T-helper 2 cell treated with Interferon-gamma antibody and Interleukin-4, amounts not matched to agents 100 ng/mL and 5 ng/mL, for 36 hours (primary cell): ENCODE results near the gene DHDH. TPM values are rescaled to one million over a fixed set of nuclear protein-coding genes. Genes with fewer than 3 reads are reported as not detected.

Source experiments
- intact Hi-C: fragments of 100-400 bp; cut with micrococcal nuclease; formaldehyde crosslinking; loops from one replicate; pipeline ENCODE4 v1.15.1; 2023
- total RNA-seq: library from RNA; stranded (reverse); gene quantifications from 2 replicates; pipeline ENCODE4 v1.2.3, GENCODE V29; 2022

DHDH gene
- total RNA-seq, 1 donor from 2014 or later: 0.52 TPM

DNA sequence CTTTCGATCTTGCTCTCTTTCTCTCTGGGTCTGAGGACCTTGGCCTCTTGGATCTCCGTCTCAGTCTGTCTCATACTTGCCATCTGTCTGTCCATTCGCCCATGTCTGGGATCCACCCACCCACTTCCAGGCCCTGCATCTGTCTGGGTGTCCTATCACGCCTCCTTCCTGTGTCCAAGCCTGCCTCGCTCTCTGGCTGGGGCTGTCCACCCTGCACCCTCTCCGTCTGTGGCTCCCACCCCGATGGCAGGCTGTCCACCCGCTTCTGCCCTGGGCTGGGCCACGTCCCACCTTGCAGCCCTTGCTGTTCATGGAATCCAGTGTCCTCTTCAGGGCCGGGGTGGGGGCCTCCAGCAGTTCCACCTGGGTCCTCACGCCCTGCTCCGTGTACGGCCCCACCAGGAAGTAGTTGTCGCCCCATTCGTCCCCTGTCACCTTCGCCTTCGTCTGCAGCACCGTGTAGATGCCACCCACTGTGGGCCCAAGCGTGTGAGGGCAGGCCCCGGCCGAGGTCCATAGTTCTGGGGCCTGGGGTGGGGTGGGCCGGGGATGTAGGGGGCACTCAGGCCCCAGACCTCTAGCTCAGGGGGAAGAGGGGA, 57.6 kb downstream of the DHDH start:
- intact Hi-C loops: loop anchor here (10.0 kb wide), 2 partner anchors 154 to 484 kb away; partner anchors contain the start of gene FLT3LG

- intact Hi-C loops: loop anchor here (2.0 to 10.0 kb wide), 3 partner anchors 127 to 483 kb away; partner anchors contain the start of genes C19orf73, FLT3LG and PPFIA3
Measured at GRCh38 chr19:48991873-48992580, 58.5 kb downstream of the DHDH start.

DNA sequence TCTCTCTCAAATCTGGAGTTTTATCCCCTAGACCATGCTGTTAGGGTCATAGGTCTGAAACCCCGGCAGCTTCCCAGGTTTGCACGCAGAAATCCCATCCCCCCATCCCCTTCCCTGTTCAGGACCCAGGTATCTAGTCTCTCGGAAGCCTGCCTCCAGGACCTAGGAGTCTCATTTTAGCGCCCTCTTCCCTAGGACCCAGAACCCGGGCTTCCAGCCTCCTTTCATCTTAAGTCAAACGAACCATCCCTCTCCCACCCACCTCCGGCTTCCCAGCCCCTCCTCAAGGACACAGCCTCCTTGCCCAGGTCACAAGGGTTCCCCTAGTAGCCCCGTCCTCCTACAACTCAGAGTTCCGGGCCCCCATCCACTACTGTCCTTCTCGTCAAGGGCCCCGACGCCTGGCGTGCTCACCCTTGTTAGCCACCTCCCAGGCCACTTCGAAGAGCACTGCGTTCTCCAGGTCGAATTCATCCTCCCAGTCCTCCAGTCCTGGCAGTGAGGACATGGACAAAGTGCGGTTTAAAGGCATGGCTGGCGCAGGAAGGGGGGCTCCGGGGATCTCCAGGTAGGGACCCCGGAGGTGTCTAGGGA, 59.2 kb downstream of the DHDH start:
- intact Hi-C loops: loop anchor here (1.0 to 10.0 kb wide), 6 partner anchors 27 to 482 kb away; partner anchors contain the start of genes C19orf73, FLT3LG, FTL and PPFIA3

- intact Hi-C loops: loop anchor here (1.0 to 10.0 kb wide), 6 partner anchors 28 to 481 kb away; partner anchors contain the start of genes C19orf73, FLT3LG, FTL and PPFIA3
Measured at GRCh38 chr19:48993175-48994034, 59.9 kb downstream of the DHDH start, which contains the start of the genes GYS1 and RUVBL2. Gene GYS1 (minus strand): TSS chr19:48993309. CDS start chr19:48993112, 197 bp downstream. Gene RUVBL2 (plus strand): TSS chr19:48993887. CDS start chr19:48993912, 25 bp downstream.

- intact Hi-C loops: loop anchor here (10.0 kb wide), 2 partner anchors 151 to 481 kb away; partner anchors contain the start of gene FLT3LG
Measured at GRCh38 chr19:48994035-48994386, 60.5 kb downstream of the DHDH start.

Other genes starting within 250 kb of the DHDH start
- not detected in 2 replicates for gene FUT2, start 237.7 kb upstream of the DHDH start, total RNA-seq
- gene MAMSTR, start 214.0 kb upstream of the DHDH start, total RNA-seq: 1.00 and 1.1 TPM in 2 replicates
- 0.27 and 0.30 TPM in 2 replicates for gene RASIP1, start 193.1 kb upstream of the DHDH start, total RNA-seq
- gene IZUMO1, start 186.8 kb upstream of the DHDH start, total RNA-seq: not detected in 2 replicates
- gene FUT1, start 181.1 kb upstream of the DHDH start, total RNA-seq: 0.25 and 0.36 TPM in 2 replicates
- not detected in 2 replicates for gene FGF21, start 178.2 kb upstream of the DHDH start, total RNA-seq
- gene BCAT2, start 122.7 kb upstream of the DHDH start, total RNA-seq: 56.3 and 60.1 TPM in 2 replicates
- 0.36 and 0.59 TPM in 2 replicates for gene HSD17B14, start 97.2 kb upstream of the DHDH start, total RNA-seq
- 1.4 and 1.8 TPM in 2 replicates for gene PLEKHA4, start 65.1 kb upstream of the DHDH start, total RNA-seq
- 24.5 and 26.8 TPM in 2 replicates for gene PPP1R15A, start 61.3 kb upstream of the DHDH start, total RNA-seq
- gene TULP2, start 35.0 kb upstream of the DHDH start, total RNA-seq: not detected in 2 replicates
- gene NUCB1, start 33.4 kb upstream of the DHDH start, total RNA-seq: 225 and 234 TPM in 2 replicates
- gene BAX, start 21.2 kb downstream of the DHDH start, total RNA-seq: 326 and 330 TPM in 2 replicates
- gene FTL, start 31.6 kb downstream of the DHDH start, total RNA-seq: 704 and 728 TPM in 2 replicates
- gene GYS1, start 59.6 kb downstream of the DHDH start, total RNA-seq: 54.0 and 55.8 TPM in 2 replicates
- gene RUVBL2, start 60.2 kb downstream of the DHDH start, total RNA-seq: 105 and 108 TPM in 2 replicates
- gene LHB, start 83.4 kb downstream of the DHDH start, total RNA-seq: not detected in 2 replicates
- gene CGB3, start 90.6 kb downstream of the DHDH start, total RNA-seq: not detected in 2 replicates
- gene CGB2, start 98.2 kb downstream of the DHDH start, total RNA-seq: not detected in 2 replicates
- not detected in 2 replicates for gene CGB1, start 103.2 kb downstream of the DHDH start, total RNA-seq
- gene CGB5, start 110.1 kb downstream of the DHDH start, total RNA-seq: not detected in 2 replicates
- gene CGB8, start 115.4 kb downstream of the DHDH start, total RNA-seq: not detected in 2 replicates
- gene CGB7, start 124.0 kb downstream of the DHDH start, total RNA-seq: not detected in 2 replicates
- not detected in 2 replicates for gene NTF4, start 131.1 kb downstream of the DHDH start, total RNA-seq
- gene KCNA7, start 139.0 kb downstream of the DHDH start, total RNA-seq: not detected in 2 replicates
- 228 and 238 TPM in 2 replicates for gene SNRNP70, start 151.8 kb downstream of the DHDH start, total RNA-seq
- 2.8 and 4.2 TPM in 2 replicates for gene LIN7B, start 180.7 kb downstream of the DHDH start, total RNA-seq
- 0.61 and 0.68 TPM in 2 replicates for gene C19orf73, start 185.4 kb downstream of the DHDH start, total RNA-seq
- gene PPFIA3, start 185.8 kb downstream of the DHDH start, total RNA-seq: 1.3 and 1.5 TPM in 2 replicates
- gene HRC, start 221.7 kb downstream of the DHDH start, total RNA-seq: not detected in 2 replicates
- gene TRPM4, start 224.1 kb downstream of the DHDH start, total RNA-seq: 0.43 and 1.1 TPM in 2 replicates